ENCODE data around the gene CCL2. TPM values are rescaled to one million over a fixed set of nuclear protein-coding genes. Genes with fewer than 3 reads are reported as not detected.

CCL2 gene
- total RNA-seq, 1 experiment from 2014 or later, result 3.9 TPM

- TF ChIP-seq CTCF (conservative IDR thresholded peaks at IDR 0.05; ENCODE audit: low read depth, low read length), result no peak
- H3K27me3 ChIP-seq (replicated peaks; ENCODE audit: insufficient read depth, low read depth, low read length, poor library complexity), result no peaks in the 10 kb centered on the region
- intact Hi-C loops (cut with micrococcal nuclease; ENCODE audit: unreplicated experiment), result no loop called here
- no peak overlapping the region for H3K27ac ChIP-seq (ENCODE audit: low read depth, low read length, poor library complexity, severe bottlenecking)
- BruUV-seq (replicated peaks), result no TSS peak
- ChIA-PET CTCF (no interaction called here), POLR2A (ENCODE audit: low non-redundant PET) (no interaction called here)
- H3K4me3 ChIP-seq (ENCODE audit: low read depth, low read length, poor library complexity, severe bottlenecking), result no peak overlapping the region
- DNase-seq (ENCODE audit: low spot score), result no peak
- no peaks in the 10 kb centered on the region for H3K36me3 ChIP-seq (ENCODE audit: insufficient read depth, low read length, poor library complexity, severe bottlenecking)
- no peaks in the 10 kb centered on the region for H3K4me1 ChIP-seq (ENCODE audit: insufficient read depth, low read length, poor library complexity, severe bottlenecking)
- no peaks in the 10 kb centered on the region for H3K9me3 ChIP-seq (ENCODE audit: low read depth, low read length, poor library complexity, severe bottlenecking)
Measured at GRCh38 chr17:34260861-34261260, 5.8 kb downstream of the CCL2 start.

GRCh38 chr17:34261568-34262337 lies 6.7 kb downstream of the CCL2 start:
- H3K27me3 ChIP-seq (replicated peaks; ENCODE audit: insufficient read depth, low read depth, low read length, poor library complexity), result no peaks in the 10 kb centered on the region
- intact Hi-C loops (cut with micrococcal nuclease; ENCODE audit: unreplicated experiment), result no loop called here
- H3K27ac ChIP-seq (ENCODE audit: low read depth, low read length, poor library complexity, severe bottlenecking), result no peak overlapping the region
- ChIA-PET POLR2A (ENCODE audit: low non-redundant PET) (no interaction called here), CTCF (no interaction called here)
- H3K4me3 ChIP-seq (ENCODE audit: low read depth, low read length, poor library complexity, severe bottlenecking), result no peak overlapping the region
- H3K9me3 ChIP-seq (ENCODE audit: low read depth, low read length, poor library complexity, severe bottlenecking), result no peaks in the 10 kb centered on the region
- H3K4me1 ChIP-seq (ENCODE audit: insufficient read depth, low read length, poor library complexity, severe bottlenecking), result no peaks in the 10 kb centered on the region
- no TSS peak for BruUV-seq (replicated peaks)
- no peak for DNase-seq (ENCODE audit: low spot score)
- no peaks in the 10 kb centered on the region for H3K36me3 ChIP-seq (ENCODE audit: insufficient read depth, low read length, poor library complexity, severe bottlenecking)
- TF ChIP-seq CTCF (conservative IDR thresholded peaks at IDR 0.05; ENCODE audit: low read depth, low read length), result no peak
- no peak for TF ChIP-seq EZH2 (IDR thresholded peaks at IDR 0.05; ENCODE audit: borderline replicate concordance, low read depth, low read length, poor library complexity, severe bottlenecking)

GRCh38 chr17:34265711-34266110 lies 10.6 kb downstream of the CCL2 start:
- H3K36me3 ChIP-seq (ENCODE audit: insufficient read depth, low read length, poor library complexity, severe bottlenecking), result no peaks in the 10 kb centered on the region
- H3K4me1 ChIP-seq (ENCODE audit: insufficient read depth, low read length, poor library complexity, severe bottlenecking), result no peaks in the 10 kb centered on the region
- TF ChIP-seq CTCF (conservative IDR thresholded peaks at IDR 0.05; ENCODE audit: low read depth, low read length), result no peak
- TF ChIP-seq EZH2 (IDR thresholded peaks at IDR 0.05; ENCODE audit: borderline replicate concordance, low read depth, low read length, poor library complexity, severe bottlenecking), result no peak
- H3K4me3 ChIP-seq (ENCODE audit: low read depth, low read length, poor library complexity, severe bottlenecking), result no peak overlapping the region
- no peaks in the 10 kb centered on the region for H3K27me3 ChIP-seq (replicated peaks; ENCODE audit: insufficient read depth, low read depth, low read length, poor library complexity)
- H3K27ac ChIP-seq (ENCODE audit: low read depth, low read length, poor library complexity, severe bottlenecking), result no peak overlapping the region
- H3K9me3 ChIP-seq (ENCODE audit: low read depth, low read length, poor library complexity, severe bottlenecking), result no peaks in the 10 kb centered on the region
- ChIA-PET POLR2A (ENCODE audit: low non-redundant PET) (no interaction called here), CTCF (no interaction called here)
- no TSS peak for BruUV-seq (replicated peaks)
- intact Hi-C loops (cut with micrococcal nuclease; ENCODE audit: unreplicated experiment), result no loop called here
- DNase-seq (ENCODE audit: low spot score), result no peak
